Lung (tissue), 12 donors: ENCODE measurements around the gene ADCY2. TPM values are rescaled to one million over a fixed set of nuclear protein-coding genes. Genes with fewer than 3 reads are reported as not detected.
A peak's percentile ranks its signal among the peaks of the same experiment; 100 is the strongest.

ENCODE experiments used
- ATAC-seq: fragments of 200-7000 bp; cut with Tn5 transposase; one replicate; pipeline ENCODE4 v1.9.1; 2020; ENCODE audit warnings: moderate number of reproducible peaks; ENCODE audit not compliant: insufficient read depth, low FRiP score
- DNase-seq, 3 donors: peaks; one replicate each; pipeline ENCODE4 v3.0.0-alpha.2; 2013 to 2017
- H3K27ac ChIP-seq, 2 donors: one replicate each; pipeline ENCODE4 v1.5.1; 2013; ENCODE audit warnings: mild to moderate bottlenecking in 2 of 2, moderate library complexity in 2 of 2, control low read depth in 1 of 2, inconsistent platforms in 1 of 2, low read depth in 1 of 2, low read length in 1 of 2
- H3K27me3 ChIP-seq, 3 donors: one replicate each; pipeline ENCODE4 v1.5.1; 2013; ENCODE audit warnings: low read length in 2 of 3; ENCODE audit not compliant: control insufficient read depth in 3 of 3, insufficient read depth in 3 of 3
- H3K36me3 ChIP-seq, 4 donors: one replicate each; pipeline ENCODE4 v1.5.1; 2013; ENCODE audit warnings: low read length in 4 of 4, mild to moderate bottlenecking in 1 of 4, moderate library complexity in 1 of 4; ENCODE audit not compliant: control insufficient read depth in 4 of 4, insufficient read depth in 4 of 4
- H3K4me1 ChIP-seq, 5 donors: one replicate each; pipeline ENCODE4 v1.5.1; 2013; ENCODE audit warnings: low read length in 5 of 5, mild to moderate bottlenecking in 2 of 5, moderate library complexity in 1 of 5; ENCODE audit not compliant: control insufficient read depth in 5 of 5, insufficient read depth in 5 of 5
- H3K4me3 ChIP-seq: one replicate; pipeline ENCODE4 v1.5.1; 2013; ENCODE audit warnings: mild to moderate bottlenecking, control low read depth, moderate library complexity
- H3K9ac ChIP-seq, 2 donors: one replicate each; pipeline ENCODE4 v1.5.1; 2013; ENCODE audit warnings: low read length in 2 of 2, control low read depth in 1 of 2; ENCODE audit not compliant: insufficient read depth in 1 of 2
- H3K9me3 ChIP-seq, 4 donors: one replicate each; pipeline ENCODE4 v1.5.1; 2013; ENCODE audit warnings: low read length in 3 of 4, mild to moderate bottlenecking in 1 of 4, moderate library complexity in 1 of 4; ENCODE audit not compliant: control insufficient read depth in 4 of 4, insufficient read depth in 3 of 4
- CTCF ChIP-seq: IDR thresholded peaks from 2 replicates; pipeline ENCODE4 v1.5.1; 2012; ENCODE audit warnings: mild to moderate bottlenecking; ENCODE audit errors: control extremely low read depth, extremely low read depth
- WGBS, 2 donors: extraction: QIAGEN DNeasy Blood & Tissue Kit; methylation state at CpG; one replicate each; pipeline ENCODE4 v1.1.7; 2013; 5-methylcytosine and 5-hydroxymethylcytosine counted together
- polyA plus RNA-seq, 2 donors: library from polyadenylated mRNA; stranded (reverse); fragments of 200-250 nt; gene quantifications; one replicate each; pipeline ENCODE4 v1.2.1, GENCODE V29; 2013
- total RNA-seq, 2 donors: library from RNA; depleted of rRNA in 1 of 2; stranded (reverse); fragments of >200 nt in 1 of 2; gene quantifications; one replicate each; pipeline ENCODE4 v1.2.1, GENCODE V29; 2014 to 2021
- donor health status: control.
- donor health status: control.
- donor health status: Bipolar disorder and iron deficiency.
- donor health status: healthy.
- donor health status: DM: yes; HTN: yes; CAD: no.

ADCY2 gene
- total and polyA plus RNA-seq, 4 donors, result 0.10 to 3.5 (median 0.84) TPM

GRCh38 chr5:7834982-7835381 lies 439.0 kb downstream of the ADCY2 start:
- H3K9ac ChIP-seq, result no peak overlapping the region
- H3K4me3 ChIP-seq, result no peak overlapping the region
- no peak for ATAC-seq
- peaks cover 0 to 8% (median 0%) of the 10 kb centered on the region in 5 donors for H3K4me1 ChIP-seq
- H3K36me3 ChIP-seq, result no peaks in the 10 kb centered on the region
- 85 to 87% methylated on average over 4 of the region's 4 CpGs for WGBS, 2 donors
- TF ChIP-seq CTCF, result no peak
- H3K27ac ChIP-seq, result no peak overlapping the region
- no peak for DNase-seq
- no peaks in the 10 kb centered on the region for H3K9me3 ChIP-seq
- no peaks in the 10 kb centered on the region for H3K27me3 ChIP-seq

- Histone ChIP-seq H3K9ac (no peak overlapping the region), H3K4me3 (no peak overlapping the region), H3K27me3 (no peaks in the 10 kb centered on the region), H3K36me3 (no peaks in the 10 kb centered on the region), H3K27ac (no peak overlapping the region), H3K4me1 (peaks cover 0 to 8% (median 0%) of the 10 kb centered on the region in 5 donors), H3K9me3 (no peaks in the 10 kb centered on the region)
- no peak for ATAC-seq
- WGBS, 2 donors, result 55 to 76% methylated on average over 3 of the region's 3 CpGs
- peak in 2 of 3 donors; percentile 19 to 34 for DNase-seq
- TF ChIP-seq CTCF, result no peak
These were observed 441.5 kb downstream of the ADCY2 start for GRCh38 chr5:7837403-7837802.

- H3K27ac ChIP-seq, result no peak overlapping the region
- 68 to 84% methylated on average over 2 of the region's 2 CpGs for WGBS, 2 donors
- ATAC-seq (no peak), DNase-seq (no peak)
- H3K9me3 ChIP-seq, result no peaks in the 10 kb centered on the region
- H3K9ac ChIP-seq, result no peak overlapping the region
- H3K4me1 ChIP-seq, result peaks cover 0 to 3% (median 0%) of the 10 kb centered on the region in 5 donors
- peaks cover 0 to 3% (median 0%) of the 10 kb centered on the region in 3 donors for H3K27me3 ChIP-seq
- H3K36me3 ChIP-seq, result no peaks in the 10 kb centered on the region
- no peak for TF ChIP-seq CTCF
- H3K4me3 ChIP-seq, result no peak overlapping the region
These were observed 446.6 kb downstream of the ADCY2 start for GRCh38 chr5:7842531-7842930.

GRCh38 chr5:7844901-7845300 lies 449.0 kb downstream of the ADCY2 start:
- TF ChIP-seq CTCF, result no peak
- peaks cover 0 to 13% (median 3%) of the 10 kb centered on the region in 3 donors for H3K27me3 ChIP-seq
- ATAC-seq (no peak), DNase-seq (no peak)
- no peak overlapping the region for H3K4me3 ChIP-seq
- no peaks in the 10 kb centered on the region for H3K36me3 ChIP-seq
- H3K4me1 ChIP-seq, result peaks cover 0 to 4% (median 0%) of the 10 kb centered on the region in 5 donors
- H3K9me3 ChIP-seq, result peaks cover 0 to 2% (median 0%) of the 10 kb centered on the region in 4 donors
- H3K27ac ChIP-seq, result no peak overlapping the region
- no peak overlapping the region for H3K9ac ChIP-seq
